ENCODE measurements around the gene MMP11.

DNA sequence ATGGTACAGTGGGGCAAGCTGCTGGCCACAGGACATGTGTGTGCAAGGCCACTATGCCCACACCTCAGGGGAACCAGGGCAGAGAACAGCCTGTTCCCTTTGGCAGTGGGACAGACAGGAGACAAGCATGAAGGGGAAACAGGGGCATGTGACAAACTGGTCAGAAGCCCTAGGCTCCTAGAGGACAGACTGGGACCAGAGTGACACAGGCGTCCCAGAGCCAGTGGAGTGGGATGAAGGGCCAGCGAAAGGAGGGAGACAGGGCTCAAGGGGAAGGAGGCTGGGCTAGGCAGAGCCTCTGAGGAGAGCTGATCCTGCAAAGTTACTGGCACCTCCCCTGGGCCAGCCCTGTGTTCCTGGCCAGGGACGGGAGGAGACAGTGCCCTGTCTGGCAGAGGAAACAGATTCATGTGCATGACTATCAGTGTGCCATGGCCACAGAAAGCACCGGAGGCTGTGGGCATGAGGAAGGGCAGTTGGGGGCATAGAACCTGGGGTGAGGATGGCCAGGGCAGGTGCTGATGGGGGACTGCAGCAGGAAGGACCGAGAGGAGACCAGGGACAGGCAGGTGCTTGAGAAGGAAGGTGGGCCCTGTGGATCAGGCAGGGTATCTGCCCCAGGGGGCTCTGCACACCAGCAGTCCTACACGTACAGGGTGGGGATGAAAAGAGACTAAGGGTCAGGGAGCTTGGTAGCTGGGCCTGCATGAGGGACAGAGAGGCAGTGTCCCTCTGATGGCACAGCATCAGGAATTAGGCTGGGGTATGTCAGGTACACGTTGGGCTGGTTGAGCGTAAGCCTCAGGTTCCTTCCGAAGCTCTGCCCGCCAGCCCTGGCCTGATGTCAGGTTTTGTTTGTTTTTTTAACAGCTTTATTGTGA lies 56.4 kb downstream of the MMP11 start:
- TF ChIP-seq, protein P1, sequence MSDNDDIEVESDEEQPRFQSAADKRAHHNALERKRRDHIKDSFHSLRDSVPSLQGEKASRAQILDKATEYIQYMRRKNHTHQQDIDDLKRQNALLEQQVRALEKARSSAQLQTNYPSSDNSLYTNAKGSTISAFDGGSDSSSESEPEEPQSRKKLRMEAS (IDR thresholded peaks at IDR 0.05), result no peak
- no peak for TF ChIP-seq POLR2A (IDR thresholded peaks at IDR 0.05; ENCODE audit: borderline replicate concordance, extremely low read depth, insufficient read depth, insufficient read length)
- TF ChIP-seq POLR2AphosphoS5 (IDR thresholded peaks at IDR 0.05; ENCODE audit: low read depth, low read length), result no peak
- TF ChIP-seq, protein P2, sequence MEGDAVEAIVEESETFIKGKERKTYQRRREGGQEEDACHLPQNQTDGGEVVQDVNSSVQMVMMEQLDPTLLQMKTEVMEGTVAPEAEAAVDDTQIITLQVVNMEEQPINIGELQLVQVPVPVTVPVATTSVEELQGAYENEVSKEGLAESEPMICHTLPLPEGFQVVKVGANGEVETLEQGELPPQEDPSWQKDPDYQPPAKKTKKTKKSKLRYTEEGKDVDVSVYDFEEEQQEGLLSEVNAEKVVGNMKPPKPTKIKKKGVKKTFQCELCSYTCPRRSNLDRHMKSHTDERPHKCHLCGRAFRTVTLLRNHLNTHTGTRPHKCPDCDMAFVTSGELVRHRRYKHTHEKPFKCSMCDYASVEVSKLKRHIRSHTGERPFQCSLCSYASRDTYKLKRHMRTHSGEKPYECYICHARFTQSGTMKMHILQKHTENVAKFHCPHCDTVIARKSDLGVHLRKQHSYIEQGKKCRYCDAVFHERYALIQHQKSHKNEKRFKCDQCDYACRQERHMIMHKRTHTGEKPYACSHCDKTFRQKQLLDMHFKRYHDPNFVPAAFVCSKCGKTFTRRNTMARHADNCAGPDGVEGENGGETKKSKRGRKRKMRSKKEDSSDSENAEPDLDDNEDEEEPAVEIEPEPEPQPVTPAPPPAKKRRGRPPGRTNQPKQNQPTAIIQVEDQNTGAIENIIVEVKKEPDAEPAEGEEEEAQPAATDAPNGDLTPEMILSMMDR (IDR thresholded peaks at IDR 0.05 in 2 of 3, conservative IDR thresholded peaks at IDR 0.05 in 1 of 3; ENCODE audit: borderline replicate concordance in 1 of 3, insufficient read depth in 1 of 3, low read depth in 2 of 3, low read length in 2 of 3), result no peak
- no peak for TF ChIP-seq EZH2 (IDR thresholded peaks at IDR 0.05)

Measured in HCT116 (cell line).